ENCODE measurements around the gene TBRG1. TPM values are rescaled to one million over a fixed set of nuclear protein-coding genes. Genes with fewer than 3 reads are reported as not detected.

The TBRG1 gene
- total and polyA plus RNA-seq, 2 experiments from 2014 or later: 24.8 to 56.6 TPM

DNA sequence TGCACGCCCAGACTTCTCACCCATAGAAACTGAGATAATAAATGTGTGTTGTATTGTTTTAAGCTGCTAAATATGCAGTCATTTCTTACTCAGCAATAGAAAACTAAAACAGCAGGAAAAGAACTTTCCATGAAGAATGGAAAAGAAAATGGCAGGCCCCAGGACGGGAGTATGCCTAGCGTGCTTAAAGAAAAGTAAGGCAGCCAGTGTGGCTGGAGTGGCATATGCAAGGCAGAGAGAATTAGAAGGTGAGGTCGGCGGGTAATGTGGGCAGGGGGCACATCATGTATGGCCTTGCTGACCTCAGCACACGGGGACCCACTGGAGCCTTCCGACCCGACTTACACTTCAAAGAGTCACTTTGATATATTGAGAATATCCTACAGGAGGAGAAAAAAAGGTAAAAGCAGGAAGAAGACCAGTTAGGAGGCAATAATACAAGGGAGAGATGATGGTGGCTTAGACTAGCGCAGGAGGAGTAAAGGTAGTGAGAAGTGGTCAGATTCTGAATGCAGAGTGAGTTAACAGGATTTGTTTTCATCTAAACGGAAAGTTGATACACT, 20.5 kb downstream of the TBRG1 start (continued):
- TF ChIP-seq EZH2 (IDR thresholded peaks at IDR 0.05; ENCODE audit: low read depth, unreplicated experiment): no peak
- TF ChIP-seq CREB1 (CRISPR knock-in tag; IDR thresholded peaks at IDR 0.05; ENCODE audit: low read depth): no peak
- TF ChIP-seq, protein P1, sequence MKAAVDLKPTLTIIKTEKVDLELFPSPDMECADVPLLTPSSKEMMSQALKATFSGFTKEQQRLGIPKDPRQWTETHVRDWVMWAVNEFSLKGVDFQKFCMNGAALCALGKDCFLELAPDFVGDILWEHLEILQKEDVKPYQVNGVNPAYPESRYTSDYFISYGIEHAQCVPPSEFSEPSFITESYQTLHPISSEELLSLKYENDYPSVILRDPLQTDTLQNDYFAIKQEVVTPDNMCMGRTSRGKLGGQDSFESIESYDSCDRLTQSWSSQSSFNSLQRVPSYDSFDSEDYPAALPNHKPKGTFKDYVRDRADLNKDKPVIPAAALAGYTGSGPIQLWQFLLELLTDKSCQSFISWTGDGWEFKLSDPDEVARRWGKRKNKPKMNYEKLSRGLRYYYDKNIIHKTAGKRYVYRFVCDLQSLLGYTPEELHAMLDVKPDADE (IDR thresholded peaks at IDR 0.05): no peak
- TF ChIP-seq POLR2AphosphoS5 (IDR thresholded peaks at IDR 0.05; ENCODE audit: low read depth): no peak

GRCh38 chr11:124643605-124644425, 21.2 kb downstream of the TBRG1 start:
- H3K27ac ChIP-seq (ENCODE audit: low read depth): no peak overlapping the region
- Mint-ChIP-seq H3K36me3 (ENCODE audit: low read depth) (peaks cover 12% of the 10 kb centered on the region; the same call in 2 of the 3 replicates), H3K27ac (no peak overlapping the region), H3K4me3 (no peak overlapping the region), H3K9me3 (peaks cover 6% of the 10 kb centered on the region; the same call in 1 of the 3 replicates), H3K4me1 (peaks cover 6% of the 10 kb centered on the region; the same call in 2 of the 3 replicates), H3K27me3 (ENCODE audit: insufficient read depth, low read depth, poor library complexity) (peaks cover 4% of the 10 kb centered on the region)
- no peak overlapping the region for H3K4me2 ChIP-seq
- no peak overlapping the region for H2AFZ ChIP-seq
- H3K4me1 ChIP-seq (ENCODE audit: insufficient read depth): no peaks in the 10 kb centered on the region
- no peaks in the 10 kb centered on the region for H3F3A ChIP-seq (replicated peaks; ENCODE audit: low read depth)
- TF ChIP-seq NANOG (IDR thresholded peaks at IDR 0.05; ENCODE audit: borderline replicate concordance) (no peak), ZNF114 (CRISPR knock-in tag; IDR thresholded peaks at IDR 0.05) (no peak), ZNF462 (CRISPR knock-in tag; IDR thresholded peaks at IDR 0.05) (no peak), ZNF331 (CRISPR knock-in tag; IDR thresholded peaks at IDR 0.05; ENCODE audit: low read depth) (no peak), JUNB (IDR thresholded peaks at IDR 0.05; ENCODE audit: unreplicated experiment) (no peak), CREB1 (CRISPR knock-in tag; IDR thresholded peaks at IDR 0.05; ENCODE audit: low read depth) (no peak), EZH2phosphoT487 (IDR thresholded peaks at IDR 0.05; ENCODE audit: unreplicated experiment) (no peak), POLR2AphosphoS5 (IDR thresholded peaks at IDR 0.05; ENCODE audit: low read depth) (no peak)
- TF ChIP-seq, protein P2, sequence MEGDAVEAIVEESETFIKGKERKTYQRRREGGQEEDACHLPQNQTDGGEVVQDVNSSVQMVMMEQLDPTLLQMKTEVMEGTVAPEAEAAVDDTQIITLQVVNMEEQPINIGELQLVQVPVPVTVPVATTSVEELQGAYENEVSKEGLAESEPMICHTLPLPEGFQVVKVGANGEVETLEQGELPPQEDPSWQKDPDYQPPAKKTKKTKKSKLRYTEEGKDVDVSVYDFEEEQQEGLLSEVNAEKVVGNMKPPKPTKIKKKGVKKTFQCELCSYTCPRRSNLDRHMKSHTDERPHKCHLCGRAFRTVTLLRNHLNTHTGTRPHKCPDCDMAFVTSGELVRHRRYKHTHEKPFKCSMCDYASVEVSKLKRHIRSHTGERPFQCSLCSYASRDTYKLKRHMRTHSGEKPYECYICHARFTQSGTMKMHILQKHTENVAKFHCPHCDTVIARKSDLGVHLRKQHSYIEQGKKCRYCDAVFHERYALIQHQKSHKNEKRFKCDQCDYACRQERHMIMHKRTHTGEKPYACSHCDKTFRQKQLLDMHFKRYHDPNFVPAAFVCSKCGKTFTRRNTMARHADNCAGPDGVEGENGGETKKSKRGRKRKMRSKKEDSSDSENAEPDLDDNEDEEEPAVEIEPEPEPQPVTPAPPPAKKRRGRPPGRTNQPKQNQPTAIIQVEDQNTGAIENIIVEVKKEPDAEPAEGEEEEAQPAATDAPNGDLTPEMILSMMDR (conservative IDR thresholded peaks at IDR 0.05; ENCODE audit: low read depth in 2 of 2): no peak
- TF ChIP-seq, protein P1 (IDR thresholded peaks at IDR 0.05): no peak
- ATAC-seq (no peak), DNase-seq (ENCODE audit: low spot score) (no peak)
- peaks cover 11% of the 10 kb centered on the region; the same call in 1 of the 2 replicates for H3K9me2 ChIP-seq (ENCODE audit: insufficient read depth)
- H3K36me3 ChIP-seq (ENCODE audit: insufficient read depth): no peaks in the 10 kb centered on the region
- no peaks in the 10 kb centered on the region for H4K20me1 ChIP-seq (replicated peaks; ENCODE audit: insufficient read depth)
- H3K27me3 ChIP-seq (ENCODE audit: insufficient read depth): no peaks in the 10 kb centered on the region
- no peaks in the 10 kb centered on the region for H3K79me2 ChIP-seq (replicated peaks; ENCODE audit: insufficient read depth)
- H3K4me3 ChIP-seq: no peak overlapping the region

Measured in GM23338 (cell line).